GM21576 (cell line): ENCODE data around the gene LSM10.

ENCODE experiments used
- ATAC-seq: cut with Tn5 transposase; IDR thresholded peaks from one replicate; pipeline ENCODE4 v1.9.1; 2021; ENCODE audit warnings: mild to moderate bottlenecking, moderate library complexity; ENCODE audit not compliant: unreplicated experiment

LSM10 gene

GRCh38 chr1:36397378-36398230 lies at the start of gene LSM10:
LSM10 (minus strand) TSS chr1:36397908; CDS start chr1:36394129, 3,779 bp downstream.
- peak; percentile 52 for ATAC-seq

DNA sequence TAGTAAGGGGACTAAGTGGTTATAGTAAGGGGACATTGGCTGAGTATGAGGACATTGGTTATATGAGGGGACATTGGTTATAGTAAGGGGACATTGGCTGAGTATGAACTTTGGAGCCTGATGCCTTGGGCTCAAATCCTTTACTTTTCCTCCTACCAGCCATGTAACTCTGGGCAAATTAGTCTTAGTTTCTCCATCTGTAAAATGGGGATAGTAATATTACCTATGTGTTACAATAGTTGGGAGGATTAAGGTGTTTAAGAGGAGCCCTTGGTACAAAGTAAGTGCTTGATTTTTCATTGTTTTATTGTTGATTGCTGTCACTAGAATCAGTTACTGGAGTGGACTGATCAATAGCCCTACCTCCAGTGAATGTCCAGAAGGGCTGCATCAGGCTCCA lies 49.7 kb upstream of the LSM10 start:
- no peak for ATAC-seq

- ATAC-seq: no peak
Measured at GRCh38 chr1:36446746-36447145, 49.0 kb upstream of the LSM10 start.

GRCh38 chr1:36446271-36446670 lies 48.6 kb upstream of the LSM10 start:
- no peak for ATAC-seq

- ATAC-seq: no peak
Measured at GRCh38 chr1:36443297-36443696, 45.6 kb upstream of the LSM10 start.

DNA sequence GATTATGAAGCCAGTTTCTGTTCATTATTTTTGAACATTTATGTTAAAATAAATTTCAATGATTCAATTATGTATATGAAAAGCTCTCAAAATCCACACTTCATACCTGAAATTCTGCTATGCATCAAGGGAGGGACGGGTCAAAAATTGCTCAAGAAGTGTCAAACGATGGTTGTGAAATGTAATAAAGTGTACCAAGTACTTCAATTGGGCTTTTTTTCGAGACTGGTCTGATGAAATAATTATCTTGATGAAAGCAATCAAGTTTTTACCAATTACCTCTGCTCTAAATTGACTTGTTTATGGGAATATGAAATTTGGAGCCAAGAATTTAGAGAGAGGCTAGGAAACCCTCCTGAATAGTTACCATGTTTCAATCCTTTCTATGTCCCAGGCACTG lies 44.6 kb upstream of the LSM10 start:
- no peak for ATAC-seq

DNA sequence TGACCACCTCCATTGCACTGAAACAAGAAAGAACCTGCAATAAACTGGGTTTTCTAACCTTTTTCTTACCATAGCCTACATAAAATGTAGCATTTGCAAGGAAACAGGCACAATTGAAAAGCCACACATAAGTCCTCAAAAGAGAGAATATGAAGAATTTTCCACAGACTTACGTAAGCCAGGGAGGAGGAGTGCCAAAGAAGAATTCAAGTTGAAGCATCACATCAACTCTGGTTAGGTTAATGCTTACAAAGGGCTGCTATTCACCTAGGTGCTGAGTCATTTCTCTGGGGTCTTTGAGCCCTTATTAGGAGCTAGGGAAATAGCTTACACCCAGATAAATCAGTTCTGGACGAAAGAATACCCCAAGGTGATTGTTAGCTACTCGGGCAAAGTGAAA lies 42.9 kb upstream of the LSM10 start:
- ATAC-seq: no peak

GRCh38 chr1:36440044-36440443 lies 42.3 kb upstream of the LSM10 start:
- no peak for ATAC-seq

GRCh38 chr1:36438715-36439114 lies 41.0 kb upstream of the LSM10 start:
- ATAC-seq: no peak

DNA sequence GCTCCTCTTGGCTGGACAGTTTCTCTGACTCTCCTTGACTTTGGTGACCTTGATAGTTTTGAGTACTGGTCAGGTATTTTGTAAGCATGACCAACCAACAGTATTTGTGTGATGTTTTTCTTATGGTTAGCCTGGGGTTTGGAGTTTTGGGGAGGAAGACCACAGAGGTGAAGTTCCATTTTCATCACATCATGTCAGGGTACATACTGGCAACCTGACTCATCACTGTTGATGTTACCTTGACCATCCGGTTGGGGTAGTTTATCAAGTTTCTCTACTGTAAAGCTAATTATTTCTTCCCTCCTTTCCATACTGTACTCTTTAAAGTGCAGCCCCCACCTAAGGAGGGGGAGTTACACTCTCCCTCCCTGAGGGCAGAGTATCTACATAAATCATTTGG lies 39.1 kb upstream of the LSM10 start:
- no peak for ATAC-seq

GRCh38 chr1:36433102-36433501 lies 35.4 kb upstream of the LSM10 start:
- ATAC-seq: no peak

- ATAC-seq: no peak
Measured at GRCh38 chr1:36432616-36433015, 34.9 kb upstream of the LSM10 start.

GRCh38 chr1:36425791-36426190 lies 28.1 kb upstream of the LSM10 start:
- ATAC-seq: no peak

DNA sequence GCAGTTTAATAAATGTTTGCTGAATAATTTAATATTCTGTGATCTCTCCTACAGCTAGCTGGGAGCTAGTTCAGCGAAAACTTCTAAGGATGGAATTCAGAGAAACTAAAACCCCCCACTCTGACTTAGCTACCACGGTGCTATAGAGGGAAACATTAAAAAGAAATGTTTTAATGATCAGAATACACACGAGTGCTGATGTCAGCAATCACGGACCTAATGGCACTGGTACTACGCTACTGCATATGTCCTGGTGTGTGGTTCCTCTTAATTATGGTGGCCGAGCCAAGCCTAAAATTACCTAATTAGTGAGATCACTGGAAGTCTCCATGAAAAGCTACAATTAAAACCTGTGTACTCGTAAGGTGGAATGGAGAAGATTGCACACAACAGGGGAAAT lies 23.9 kb upstream of the LSM10 start:
- no peak for ATAC-seq

GRCh38 chr1:36420836-36421317 lies 23.2 kb upstream of the LSM10 start:
- no peak for ATAC-seq

- no peak for ATAC-seq
Measured at GRCh38 chr1:36420409-36420808, 22.7 kb upstream of the LSM10 start.

- ATAC-seq: no peak
Measured at GRCh38 chr1:36419569-36419968, 21.9 kb upstream of the LSM10 start.

DNA sequence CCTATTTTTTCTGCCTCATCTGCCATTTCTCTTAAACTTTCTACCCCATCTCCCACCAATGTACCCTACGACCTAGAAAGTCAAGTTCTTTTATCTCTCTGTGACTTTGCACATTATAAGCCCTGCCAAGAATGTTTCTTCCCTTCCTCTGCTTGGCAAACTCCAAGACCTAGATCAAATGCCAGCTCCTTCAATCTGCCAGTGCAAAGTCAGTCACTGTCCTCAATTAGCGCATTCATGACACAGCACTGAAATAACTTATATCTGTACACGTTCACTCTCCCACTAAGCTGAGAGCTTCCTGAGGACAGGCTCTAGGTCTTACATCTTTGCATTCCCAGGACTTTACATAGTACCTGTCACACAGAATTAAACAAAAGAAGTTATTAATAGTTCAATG lies 21.4 kb upstream of the LSM10 start:
- no peak for ATAC-seq

DNA sequence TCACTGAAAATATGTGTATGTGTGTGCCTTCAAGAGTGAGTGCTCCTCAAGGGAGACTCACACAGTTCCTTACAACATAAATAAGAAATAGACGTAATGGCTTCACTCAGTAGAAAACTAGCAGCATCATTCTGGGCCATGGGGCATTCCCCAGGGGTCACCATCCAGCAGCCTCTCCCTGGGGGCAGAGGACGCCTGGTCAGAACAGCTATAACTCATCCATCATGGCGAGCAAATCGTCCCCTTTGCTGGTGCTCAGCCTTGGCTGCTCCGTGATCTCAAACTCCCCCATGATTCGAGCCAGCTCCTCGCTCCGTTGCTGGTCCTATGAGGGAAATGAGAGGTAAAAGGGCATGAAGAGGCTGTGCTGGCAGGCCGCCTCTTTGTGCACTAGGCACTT lies 20.2 kb upstream of the LSM10 start:
- ATAC-seq: no peak

- no peak for ATAC-seq
Measured at GRCh38 chr1:36415661-36416326, 18.1 kb upstream of the LSM10 start.

- no peak for ATAC-seq
Measured at GRCh38 chr1:36414384-36414783, 16.7 kb upstream of the LSM10 start.
